ENCODE data around the gene AGBL4.
A peak's percentile ranks its signal among the peaks of the same experiment; 100 is the strongest.

Gene AGBL4

GRCh38 chr1:48619539-48619938 lies 1404.2 kb downstream of the AGBL4 start:
- DNase-seq (ENCODE audit: extremely low read depth in 1 of 2, low read depth in 1 of 2): no peak

DNA sequence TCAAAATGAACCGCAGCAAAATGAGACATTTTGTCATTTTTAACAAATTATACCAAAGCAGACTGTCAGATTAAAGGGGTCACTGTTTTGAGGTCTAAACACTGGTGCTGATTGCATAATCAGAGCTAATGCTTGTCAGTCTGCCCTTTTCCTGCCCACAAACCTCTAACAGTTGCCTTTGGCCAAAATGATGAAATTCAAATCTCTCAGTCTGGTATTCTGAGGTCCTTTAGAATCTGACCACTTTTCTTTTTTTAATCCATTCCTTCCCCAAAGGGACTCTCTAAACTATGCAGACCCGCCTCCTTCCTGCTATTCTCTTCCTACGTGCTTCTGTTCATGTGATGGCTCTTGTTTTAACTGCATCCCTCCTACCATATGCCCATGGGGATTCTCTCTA lies 1406.5 kb downstream of the AGBL4 start:
- DNase-seq (ENCODE audit: extremely low read depth in 1 of 2, low read depth in 1 of 2): no peak

- no peak for DNase-seq (ENCODE audit: extremely low read depth in 1 of 2, low read depth in 1 of 2)
Observed at GRCh38 chr1:48616710-48617109, 1407.0 kb downstream of the AGBL4 start.

DNA sequence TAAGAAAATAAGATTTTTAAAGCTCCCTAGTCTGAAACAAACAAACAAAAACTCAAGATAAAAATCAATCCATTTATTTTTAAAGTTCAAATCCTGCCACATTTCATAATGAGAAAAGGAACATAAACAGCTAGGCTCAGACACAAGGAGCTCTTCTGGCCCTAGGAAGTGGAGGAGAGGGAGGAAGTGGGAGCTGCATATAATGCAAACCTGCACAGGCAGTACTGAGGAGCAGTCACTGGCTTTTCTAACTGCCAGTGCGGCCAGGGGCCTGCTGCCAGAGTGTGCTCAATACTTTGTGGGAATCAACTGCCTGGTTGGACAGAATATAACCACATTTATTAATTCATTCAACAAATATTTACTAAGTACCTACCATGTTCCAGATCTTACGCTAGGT lies 1411.9 kb downstream of the AGBL4 start:
- no peak for DNase-seq (ENCODE audit: extremely low read depth in 1 of 2, low read depth in 1 of 2)

GRCh38 chr1:48610628-48611542 lies 1412.9 kb downstream of the AGBL4 start:
- no peak for DNase-seq (ENCODE audit: extremely low read depth in 1 of 2, low read depth in 1 of 2)

DNA sequence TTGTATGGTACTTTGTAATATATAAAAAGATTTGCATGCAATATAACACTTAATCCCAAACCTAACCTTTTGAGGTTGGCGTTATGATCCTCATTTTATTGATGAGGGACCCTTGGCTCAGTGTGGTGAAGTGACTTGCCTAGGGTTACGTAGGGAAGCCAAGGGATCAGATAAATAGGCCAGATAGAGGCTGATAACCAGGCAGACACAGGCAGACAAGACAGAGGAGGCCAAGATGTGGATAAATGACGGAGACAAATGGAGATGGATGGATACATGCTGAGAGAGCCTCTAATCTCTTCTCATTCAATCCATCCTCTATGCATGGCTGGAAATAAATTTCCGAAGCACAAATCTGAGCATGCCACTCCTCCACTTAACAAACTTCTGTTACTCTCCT lies 1414.9 kb downstream of the AGBL4 start:
- DNase-seq (ENCODE audit: extremely low read depth in 1 of 2, low read depth in 1 of 2): no peak

- no peak for DNase-seq (ENCODE audit: extremely low read depth in 1 of 2, low read depth in 1 of 2)
Observed at GRCh38 chr1:48603222-48603621, 1420.5 kb downstream of the AGBL4 start.

DNA sequence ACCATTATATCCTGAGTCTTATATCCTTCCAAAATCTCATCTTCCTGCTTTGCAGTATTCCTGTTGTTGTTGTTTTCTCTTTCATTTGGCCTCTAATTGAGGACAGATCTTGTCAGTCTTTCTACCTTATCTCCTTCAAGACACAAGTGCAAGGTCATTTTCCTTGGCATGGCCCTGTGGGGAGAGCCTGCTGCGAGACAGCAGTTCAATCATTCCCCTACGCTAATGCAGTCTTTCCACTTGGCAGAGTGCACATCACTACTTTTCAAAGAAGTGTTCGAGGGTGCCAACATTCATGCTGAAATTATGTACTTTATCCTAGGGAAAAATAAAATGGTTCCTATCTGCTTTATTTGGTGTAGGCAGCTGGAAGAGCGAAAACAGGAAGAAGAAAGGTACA lies 1421.4 kb downstream of the AGBL4 start:
- DNase-seq (ENCODE audit: extremely low read depth in 1 of 2, low read depth in 1 of 2): no peak

GRCh38 chr1:48600182-48600581 lies 1423.6 kb downstream of the AGBL4 start:
- DNase-seq (ENCODE audit: extremely low read depth in 1 of 2, low read depth in 1 of 2): no peak

DNA sequence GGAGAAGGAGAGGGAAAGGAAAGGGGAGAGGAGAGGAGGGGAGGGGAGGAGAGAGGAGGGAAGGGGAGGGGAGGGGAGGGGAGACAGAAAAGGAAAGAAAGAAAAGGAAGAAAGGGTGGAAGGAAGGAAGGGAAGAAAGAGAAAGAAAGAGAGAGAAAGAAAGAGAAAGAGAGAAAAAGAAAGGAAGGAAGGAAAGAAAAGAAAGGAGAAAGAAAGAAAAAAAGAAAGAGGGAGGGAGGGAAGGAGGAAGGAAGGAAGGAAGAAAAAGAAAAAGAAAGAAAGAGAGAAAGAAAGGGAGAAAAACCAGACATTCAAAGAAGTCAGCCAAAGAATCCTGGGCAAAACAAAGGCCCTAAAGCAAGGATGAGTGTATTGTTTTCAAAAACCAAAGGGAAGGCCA lies 1426.1 kb downstream of the AGBL4 start:
- DNase-seq (ENCODE audit: extremely low read depth in 1 of 2, low read depth in 1 of 2): no peak

DNA sequence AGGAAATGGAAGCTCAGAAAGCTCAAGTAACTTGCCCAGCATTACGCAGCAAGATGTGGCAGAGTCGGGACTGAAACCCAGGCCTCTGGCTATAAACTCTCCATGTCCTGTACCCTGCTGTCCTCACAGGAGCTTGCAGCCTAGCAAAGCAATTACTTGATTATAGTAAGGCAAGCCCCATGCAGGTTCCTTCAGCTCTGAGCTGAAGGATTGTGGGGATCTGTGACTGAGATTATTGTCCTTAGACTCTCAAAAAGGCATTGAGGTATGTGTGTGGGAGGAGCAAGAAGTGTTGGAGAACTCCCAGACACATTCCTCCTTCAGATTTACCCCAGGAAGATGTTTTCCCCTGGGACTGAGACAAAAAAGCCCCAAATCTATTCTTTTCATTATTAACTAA lies 1427.7 kb downstream of the AGBL4 start:
- DNase-seq (ENCODE audit: extremely low read depth in 1 of 2, low read depth in 1 of 2): no peak

DNA sequence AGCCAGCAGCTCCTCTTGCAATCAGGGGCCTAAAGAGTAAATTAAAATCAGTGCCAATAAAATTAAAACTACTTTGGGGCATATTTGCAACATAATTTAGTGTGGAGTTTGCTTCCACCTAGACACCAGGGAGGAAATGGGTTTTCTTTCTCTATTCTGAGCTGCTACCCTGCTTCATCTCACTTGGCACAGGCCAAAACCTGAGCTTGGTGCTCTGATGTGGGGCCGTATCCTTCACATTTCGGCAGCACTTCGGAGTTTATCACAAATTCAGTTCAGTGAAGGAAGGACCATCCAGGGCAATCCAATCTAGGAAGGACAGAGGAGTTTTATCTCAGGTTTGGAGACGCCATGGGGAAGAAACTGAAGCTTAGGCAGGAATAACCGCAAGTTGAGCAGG lies 1428.1 kb downstream of the AGBL4 start:
- no peak for DNase-seq (ENCODE audit: extremely low read depth in 1 of 2, low read depth in 1 of 2)

DNA sequence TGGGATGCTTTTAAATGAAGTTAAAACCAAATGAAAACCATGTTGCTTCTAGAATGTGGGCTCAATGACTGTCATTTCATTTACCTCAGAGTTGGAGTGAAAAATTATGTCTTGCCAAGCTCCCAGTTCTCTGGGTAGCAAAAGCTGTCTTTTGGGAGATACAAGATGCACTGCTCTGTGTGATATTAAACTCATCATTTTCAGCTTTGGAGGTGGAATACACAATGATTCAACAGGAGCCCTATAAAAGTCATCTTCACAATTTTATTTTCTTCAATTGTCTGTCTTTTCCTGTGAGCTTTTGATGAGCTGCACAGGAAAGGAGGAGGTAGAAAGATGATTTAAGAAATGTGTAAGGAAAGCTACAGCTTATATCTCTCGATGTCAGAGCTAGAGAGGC lies 1431.4 kb downstream of the AGBL4 start:
- DNase-seq (ENCODE audit: extremely low read depth in 1 of 2, low read depth in 1 of 2): no peak

GRCh38 chr1:48591181-48591580 lies 1432.6 kb downstream of the AGBL4 start:
- DNase-seq (ENCODE audit: extremely low read depth in 1 of 2, low read depth in 1 of 2): no peak

GRCh38 chr1:48588061-48588460 lies 1435.7 kb downstream of the AGBL4 start:
- DNase-seq (ENCODE audit: extremely low read depth in 1 of 2, low read depth in 1 of 2): no peak

DNA sequence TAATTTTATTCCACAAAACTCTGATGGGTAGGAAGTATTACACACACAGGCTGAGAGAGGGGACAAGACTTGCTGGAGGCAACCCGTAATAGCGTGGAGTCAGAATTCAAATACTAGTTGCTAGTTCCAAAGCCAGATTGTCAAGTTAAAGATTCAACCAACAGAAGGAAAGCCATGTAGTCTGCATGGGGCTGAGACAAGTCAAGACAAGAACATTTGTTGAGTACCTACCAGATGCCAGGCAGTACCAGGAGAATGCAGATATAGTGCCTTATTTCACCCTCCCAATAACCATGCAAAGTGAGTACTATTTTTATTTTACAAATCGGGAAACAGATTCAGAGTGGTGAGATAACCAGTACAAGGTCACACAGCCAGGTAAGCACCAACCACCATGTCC lies 1441.3 kb downstream of the AGBL4 start:
- no peak for DNase-seq (ENCODE audit: extremely low read depth in 1 of 2, low read depth in 1 of 2)

GRCh38 chr1:48581270-48581669 lies 1442.5 kb downstream of the AGBL4 start:
- DNase-seq (ENCODE audit: extremely low read depth in 1 of 2, low read depth in 1 of 2): no peak

GRCh38 chr1:48576565-48576964 lies 1447.2 kb downstream of the AGBL4 start:
- DNase-seq (ENCODE audit: extremely low read depth in 1 of 2, low read depth in 1 of 2): no peak

GRCh38 chr1:48572646-48573258 lies 1451.0 kb downstream of the AGBL4 start:
- DNase-seq (ENCODE audit: extremely low read depth in 1 of 2, low read depth in 1 of 2): peak in 1 of 2 donors; percentile 4

- DNase-seq (ENCODE audit: extremely low read depth in 1 of 2, low read depth in 1 of 2): no peak
Observed at GRCh38 chr1:48572134-48572533, 1451.6 kb downstream of the AGBL4 start.

DNA sequence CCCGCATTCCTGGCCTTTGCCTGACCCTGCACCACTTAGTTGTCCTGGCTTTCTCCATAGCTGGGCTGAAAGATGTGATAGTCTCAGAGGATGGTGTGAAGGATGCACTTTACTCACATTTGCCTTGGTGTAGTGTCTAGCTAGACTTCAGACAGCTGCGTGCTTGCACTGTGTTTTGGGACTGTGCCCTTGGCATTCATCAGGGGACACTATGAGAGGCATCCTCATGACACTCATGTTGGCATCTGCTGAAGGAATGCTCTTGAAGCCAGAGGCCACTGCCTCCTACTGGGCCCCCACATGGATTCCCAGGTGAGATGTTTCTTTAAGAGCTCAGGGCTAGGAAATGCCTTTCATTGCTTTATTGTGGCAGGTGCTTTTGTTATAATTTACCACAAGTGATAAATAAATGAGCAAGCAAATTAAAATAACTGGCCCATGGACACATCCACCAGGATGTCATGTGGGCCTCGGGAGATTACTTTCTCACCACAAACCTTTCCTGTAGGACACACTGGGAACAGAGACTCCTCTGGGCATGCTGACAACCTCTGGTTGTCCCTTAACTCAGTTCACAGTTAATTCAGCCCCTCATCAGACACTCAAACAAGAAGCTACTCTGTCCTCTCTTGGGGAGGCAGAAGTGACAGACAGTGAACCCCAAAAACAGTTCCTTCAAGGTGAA lies 1452.3 kb downstream of the AGBL4 start:
- DNase-seq (ENCODE audit: extremely low read depth in 1 of 2, low read depth in 1 of 2): no peak

DNA sequence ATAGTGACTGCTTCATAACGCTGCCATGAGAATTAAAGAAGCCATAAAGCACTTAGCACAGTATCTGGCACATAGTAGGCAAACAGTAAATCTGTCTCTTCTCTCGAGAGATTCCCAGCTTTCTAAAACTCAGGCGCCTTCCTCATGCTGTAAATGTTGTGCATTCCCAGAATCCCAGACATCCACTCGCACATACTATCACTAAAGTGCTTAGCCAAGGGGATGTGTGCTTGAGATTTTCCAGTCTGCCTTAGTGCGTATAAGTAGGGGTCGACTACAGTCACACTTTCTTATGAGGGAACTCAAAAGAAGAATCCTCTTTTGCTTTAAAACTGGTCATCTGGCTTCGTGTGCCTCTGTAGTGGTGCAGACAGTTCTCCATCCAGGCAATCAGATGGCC lies 1453.2 kb downstream of the AGBL4 start:
- DNase-seq (ENCODE audit: extremely low read depth in 1 of 2, low read depth in 1 of 2): no peak
